ENCODE results near the gene RNASE11. TPM values are rescaled to one million over a fixed set of nuclear protein-coding genes. Genes with fewer than 3 reads are reported as not detected.
A peak's percentile ranks its signal among the peaks of the same experiment; 100 is the strongest.

The RNASE11 gene
- total RNA-seq, 1 donor from 2014 or later = not detected

DNA sequence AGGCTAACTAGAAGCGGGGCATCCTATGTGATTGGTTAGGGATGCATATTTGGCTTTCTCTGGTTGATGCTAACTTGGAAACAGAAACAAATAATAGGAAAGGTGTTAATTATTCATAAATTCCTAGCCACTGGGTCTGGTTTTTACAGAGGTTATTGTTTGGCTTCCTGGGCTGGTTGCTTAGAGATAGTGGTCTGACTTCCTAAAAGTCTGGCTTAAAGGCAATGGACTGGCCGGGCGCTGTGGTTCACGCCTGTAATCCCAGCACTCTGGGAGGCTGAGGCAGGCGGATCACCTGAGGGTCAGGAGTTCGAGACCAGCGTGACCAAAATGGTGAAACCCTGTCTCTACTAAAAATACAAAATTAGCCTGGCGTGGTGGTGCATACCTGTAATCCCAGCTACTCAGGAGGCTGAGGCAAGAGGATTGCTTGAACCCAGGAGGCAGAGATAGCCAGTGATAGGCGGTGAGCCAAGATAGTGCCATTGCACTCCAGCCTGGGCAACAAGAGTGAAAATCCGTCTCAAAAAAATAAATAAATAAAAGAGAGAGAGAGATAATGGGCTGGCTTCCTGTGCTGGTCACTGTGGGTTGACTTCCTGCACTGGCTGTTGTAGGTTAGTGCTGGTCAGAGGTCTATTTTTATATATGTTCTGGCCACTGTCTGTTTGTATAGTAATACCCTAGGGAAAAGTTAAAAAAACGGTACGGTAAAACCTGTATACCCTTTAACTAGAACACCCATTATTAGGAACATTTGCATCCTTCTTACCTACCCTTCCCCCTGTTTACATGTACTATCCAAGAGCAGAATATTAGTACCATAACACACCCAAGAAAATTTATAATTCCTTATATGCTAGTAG lies 29.6 kb upstream of the RNASE11 start:
- DNase-seq (no peak), ATAC-seq (ENCODE audit: poor library complexity) (no peak)
- intact Hi-C loops (cut with DNase I) = no loop called here

DNA sequence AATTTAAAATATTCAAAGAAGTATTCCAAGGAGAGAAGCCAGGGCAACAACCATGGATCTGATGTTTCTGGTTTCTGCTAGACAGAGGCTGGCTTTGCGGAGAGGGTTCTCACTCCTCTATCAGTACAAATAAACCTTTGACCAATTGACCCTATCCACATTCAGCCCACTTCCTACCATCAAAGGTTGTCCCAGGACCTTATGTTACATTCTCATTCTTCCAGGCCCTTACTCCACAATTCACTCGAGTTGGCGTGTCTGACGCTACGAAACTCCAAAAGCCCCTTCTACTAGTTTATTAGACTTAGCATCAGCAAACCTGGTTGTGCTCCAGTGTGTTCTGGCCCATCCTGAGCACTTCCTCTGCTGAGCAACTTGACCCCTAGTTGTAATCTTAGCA lies 28.2 kb upstream of the RNASE11 start:
- ATAC-seq (ENCODE audit: poor library complexity) = no peak
- intact Hi-C loops (cut with DNase I) = no loop called here
- DNase-seq = no peak

DNA sequence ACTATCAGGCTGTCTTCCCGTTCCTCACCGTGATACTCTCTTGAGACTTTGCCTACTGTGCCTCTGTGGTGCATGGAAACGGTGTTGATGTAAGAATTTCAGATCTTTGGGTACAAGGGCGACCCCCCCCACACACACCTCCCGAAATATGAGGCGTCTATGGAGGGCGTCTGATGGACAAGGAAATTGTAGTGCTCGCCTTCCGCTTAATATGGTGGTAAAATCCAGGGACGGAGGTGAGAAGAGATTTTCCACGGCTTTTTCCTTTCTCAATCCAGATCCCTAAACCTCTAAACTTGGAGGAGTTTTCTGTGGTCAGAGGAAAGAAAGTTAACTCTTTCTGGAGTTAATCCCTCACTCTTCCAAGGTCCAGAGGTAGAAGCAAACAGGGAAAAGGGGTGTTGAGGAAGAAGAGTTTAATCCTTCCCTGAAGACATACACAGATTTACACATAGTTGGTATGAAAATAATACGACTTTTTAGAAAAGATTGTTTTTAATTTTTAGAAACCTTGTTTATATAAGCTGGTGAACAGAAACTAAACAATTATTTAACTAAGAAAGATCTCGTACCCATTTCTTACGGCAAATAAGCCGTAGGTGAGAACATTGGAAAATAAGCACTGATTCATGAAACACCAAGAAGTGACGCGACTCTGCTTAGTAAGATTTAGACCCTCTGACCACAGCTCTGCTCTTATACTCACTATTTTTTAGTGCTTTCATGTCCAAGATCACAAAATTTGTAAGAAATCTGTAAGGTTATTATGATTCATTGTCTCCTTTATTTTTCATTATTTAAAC lies 26.4 kb upstream of the RNASE11 start:
- ATAC-seq (ENCODE audit: poor library complexity) (peak; percentile 3), DNase-seq (no peak)
- intact Hi-C loops (cut with DNase I) = loop anchor here (5.0 kb wide), 1 partner anchor 202 kb away; the partner anchor contains the start of gene TEP1

DNA sequence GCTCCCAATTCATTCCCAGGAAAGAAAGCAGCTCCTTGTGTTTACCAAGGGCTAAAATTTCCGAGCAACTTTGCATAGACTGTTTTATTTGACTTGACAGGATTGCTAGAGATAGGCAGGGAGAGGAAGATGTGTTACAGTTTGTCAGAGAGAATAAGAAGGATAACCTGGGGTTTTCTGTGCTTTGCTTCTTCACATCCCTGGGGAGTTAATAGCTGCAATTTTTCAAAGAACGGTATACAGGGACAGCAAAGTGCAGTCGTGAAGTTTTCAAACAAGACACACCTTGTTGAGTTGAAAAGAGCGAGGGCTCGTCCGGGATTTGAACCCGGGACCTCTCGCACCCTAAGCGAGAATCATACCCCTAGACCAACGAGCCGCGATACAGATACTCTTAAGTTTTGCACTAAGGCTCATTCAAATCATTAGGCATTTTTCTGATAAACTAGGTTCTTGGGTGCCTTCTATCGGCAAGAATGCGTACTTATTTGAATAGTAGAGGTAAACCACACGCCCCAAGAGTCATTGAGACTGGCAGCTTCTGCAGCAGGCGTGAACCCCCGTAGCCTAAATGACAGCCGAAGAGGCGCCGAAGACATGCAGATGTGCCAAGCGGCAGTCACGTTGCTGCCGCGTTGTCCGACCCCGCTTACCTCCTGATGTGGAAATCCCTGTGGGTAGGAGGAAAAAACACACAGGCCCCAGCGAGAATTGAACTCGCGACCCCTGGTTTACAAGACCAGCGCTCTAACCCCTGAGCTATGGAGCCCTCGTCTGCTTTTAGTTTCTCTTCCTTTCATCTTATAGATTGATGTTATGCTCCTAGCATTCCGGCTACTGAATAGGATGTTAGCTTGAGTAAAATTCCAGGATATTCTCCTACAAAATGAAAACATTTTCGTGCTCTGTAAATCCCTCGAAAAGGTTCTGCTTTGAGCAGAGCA lies 25.6 kb upstream of the RNASE11 start:
- DNase-seq (peak; percentile 83), ATAC-seq (ENCODE audit: poor library complexity) (peak; percentile 81)
- intact Hi-C loops (cut with DNase I) = loop anchor here (5.0 kb wide), 1 partner anchor 201 kb away; the partner anchor contains the start of gene TEP1

DNA sequence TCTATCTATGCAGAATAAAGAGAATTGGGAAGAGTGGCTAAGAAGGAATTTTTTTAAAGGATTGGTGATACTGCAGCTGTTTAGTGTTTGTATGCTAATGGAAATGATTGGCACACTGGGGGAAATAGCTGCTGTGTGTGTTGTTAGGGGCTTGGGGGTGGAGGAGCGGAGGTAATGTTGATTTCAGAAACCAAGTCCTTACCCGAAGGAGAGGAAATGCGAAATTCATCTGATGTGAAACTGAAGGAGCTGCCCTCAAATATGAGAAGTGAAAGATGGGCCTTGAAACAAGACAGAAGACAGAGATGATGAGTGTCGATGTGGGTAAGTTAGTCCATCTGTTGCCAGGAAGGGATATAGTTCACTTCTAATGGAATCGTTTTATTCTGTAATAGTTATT lies 24.6 kb upstream of the RNASE11 start:
- DNase-seq (no peak), ATAC-seq (ENCODE audit: poor library complexity) (no peak)
- intact Hi-C loops (cut with DNase I) = loop anchor here (5.0 kb wide), 1 partner anchor 200 kb away; the partner anchor contains the start of gene TEP1

DNA sequence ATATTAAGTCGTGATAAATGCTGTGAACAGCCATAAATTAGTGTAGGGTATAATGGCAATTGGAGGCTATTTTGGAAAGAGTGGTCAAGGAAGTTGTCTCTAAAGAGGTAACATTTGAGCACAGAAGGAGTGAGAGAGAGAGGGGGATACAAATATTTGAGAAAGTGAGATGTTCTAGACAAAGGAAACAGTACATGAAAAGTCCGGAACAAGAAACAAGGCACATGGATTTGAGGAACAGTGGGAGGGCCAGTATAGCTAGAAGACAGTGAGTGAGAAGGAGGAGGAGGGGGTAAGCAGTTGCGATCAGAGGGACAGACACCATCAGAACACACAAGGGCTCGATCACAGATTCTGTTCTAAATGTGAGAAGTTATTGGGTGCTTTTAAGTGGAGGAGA lies 23.5 kb upstream of the RNASE11 start:
- intact Hi-C loops (cut with DNase I) = loop anchor here (2.0 to 5.0 kb wide), 2 partner anchors 72 to 199 kb away; partner anchors contain the start of gene TEP1
- no peak for DNase-seq
- ATAC-seq (ENCODE audit: poor library complexity) = no peak

DNA sequence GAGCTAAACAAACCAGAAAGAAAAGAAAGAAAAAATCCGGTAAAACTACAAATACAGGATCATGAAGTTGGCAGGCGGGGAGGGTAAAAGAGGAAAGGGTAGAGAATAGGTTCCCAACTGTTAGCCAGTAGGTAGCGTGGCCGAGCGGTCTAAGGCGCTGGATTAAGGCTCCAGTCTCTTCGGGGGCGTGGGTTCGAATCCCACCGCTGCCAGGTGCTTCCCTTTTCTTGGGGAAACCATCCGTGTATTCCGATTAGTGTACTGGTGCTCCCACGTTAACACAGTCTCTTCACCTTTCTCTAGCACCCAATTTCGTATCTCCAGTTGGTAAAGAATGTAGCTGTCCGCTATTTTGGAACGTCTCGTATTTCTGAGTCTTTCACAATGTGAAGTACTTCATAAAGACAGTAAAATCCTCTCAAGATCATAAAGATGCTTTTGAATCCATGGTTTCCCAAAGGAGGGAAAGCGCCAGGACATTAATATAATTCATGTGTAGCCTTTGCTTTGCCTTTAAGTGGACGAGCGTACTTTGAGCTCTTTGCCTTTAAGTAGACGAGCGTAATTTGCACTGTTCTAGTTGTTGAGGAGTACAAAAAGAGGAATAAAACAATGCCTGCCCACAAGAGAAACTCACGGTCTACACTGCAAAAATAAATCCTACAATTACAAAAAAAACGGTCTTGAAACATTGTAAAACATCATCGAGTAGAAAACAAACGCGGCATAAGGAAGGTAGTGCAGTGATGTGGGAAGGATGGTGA lies 22.4 kb upstream of the RNASE11 start:
- intact Hi-C loops (cut with DNase I) = loop anchor here (2.0 to 5.0 kb wide), 2 partner anchors 73 to 198 kb away; partner anchors contain the start of gene TEP1
- ATAC-seq (ENCODE audit: poor library complexity) = peak; percentile 82
- peak; percentile 85 for DNase-seq

DNA sequence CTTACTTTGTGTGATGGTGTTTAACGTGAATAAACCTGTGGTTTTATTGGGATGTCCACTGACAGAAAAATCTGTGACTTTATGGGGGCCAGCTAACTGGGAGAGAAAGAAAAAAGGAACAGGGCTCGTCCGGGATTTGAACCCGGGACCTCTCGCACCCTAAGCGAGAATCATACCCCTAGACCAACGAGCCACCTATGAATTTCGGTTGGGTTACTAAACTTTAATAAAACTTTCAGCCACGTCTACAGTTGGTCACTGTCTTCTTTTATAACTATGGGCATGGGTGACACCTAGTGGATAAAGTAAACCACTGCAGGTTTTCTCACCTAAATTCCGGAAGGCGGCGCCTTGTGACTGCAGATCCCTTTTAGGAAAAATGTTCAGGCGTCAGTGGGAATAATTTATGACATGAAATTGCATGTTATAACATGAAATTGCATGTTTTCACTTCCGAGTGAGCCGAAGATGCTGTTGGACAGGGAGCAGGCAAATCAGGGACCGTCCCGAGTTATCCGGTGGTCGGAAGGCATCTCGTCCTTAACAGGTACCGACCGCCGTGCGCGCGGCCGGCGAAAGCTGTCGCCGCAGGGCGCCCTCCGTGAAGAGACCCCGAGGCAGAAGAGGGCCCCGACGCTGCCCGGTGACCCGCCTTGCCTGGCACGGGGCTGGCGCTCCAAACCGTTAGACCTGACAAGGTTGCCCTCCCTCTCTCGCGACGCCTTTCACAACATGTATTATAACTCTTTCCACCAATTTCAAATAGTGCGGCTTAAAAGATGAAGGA lies 21.6 kb upstream of the RNASE11 start:
- intact Hi-C loops (cut with DNase I) = loop anchor here (2.0 to 5.0 kb wide), 3 partner anchors 73 to 285 kb away; partner anchors contain the start of gene TEP1
- DNase-seq = peak; percentile 64
- ATAC-seq (ENCODE audit: poor library complexity) = peak; percentile 71

DNA sequence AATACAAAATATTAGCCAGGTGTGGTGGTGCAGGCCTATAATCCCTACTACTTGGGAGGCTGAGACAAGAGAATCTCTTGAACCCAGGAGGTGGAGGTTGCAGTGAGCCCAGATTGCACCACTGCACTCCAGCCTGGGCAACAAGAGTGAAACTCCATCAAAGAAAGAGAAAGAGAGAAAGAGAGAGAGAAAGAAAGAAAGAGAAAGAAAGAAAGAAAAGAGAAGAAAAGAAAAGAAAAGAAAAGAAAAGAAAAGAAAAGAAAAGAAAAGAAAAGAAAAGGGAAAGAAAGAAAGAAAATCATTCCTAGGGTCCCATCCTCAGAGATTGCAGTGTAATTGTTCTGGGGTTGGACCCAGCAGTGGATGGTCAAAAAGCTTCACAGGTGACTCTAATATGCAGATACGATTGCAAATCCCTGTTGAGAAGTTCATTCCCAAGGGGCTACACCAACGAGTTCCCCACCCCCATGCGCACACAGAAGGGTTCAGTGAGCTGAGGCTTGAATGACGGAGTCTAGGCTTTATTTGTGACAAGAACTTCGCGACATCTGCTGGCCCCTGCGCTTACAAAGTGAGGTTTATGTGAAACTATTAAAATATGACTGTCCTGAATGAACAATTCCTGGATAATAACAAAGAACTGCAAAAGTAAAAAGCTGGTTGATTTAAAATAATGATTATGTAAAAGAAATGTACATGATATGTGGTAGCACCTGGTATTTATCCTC lies 20.7 kb upstream of the RNASE11 start:
- ATAC-seq (ENCODE audit: poor library complexity) (no peak), DNase-seq (no peak)
- intact Hi-C loops (cut with DNase I) = loop anchor here (2.0 kb wide), 1 partner anchor 284 kb away; no protein-coding TSS in a partner anchor

DNA sequence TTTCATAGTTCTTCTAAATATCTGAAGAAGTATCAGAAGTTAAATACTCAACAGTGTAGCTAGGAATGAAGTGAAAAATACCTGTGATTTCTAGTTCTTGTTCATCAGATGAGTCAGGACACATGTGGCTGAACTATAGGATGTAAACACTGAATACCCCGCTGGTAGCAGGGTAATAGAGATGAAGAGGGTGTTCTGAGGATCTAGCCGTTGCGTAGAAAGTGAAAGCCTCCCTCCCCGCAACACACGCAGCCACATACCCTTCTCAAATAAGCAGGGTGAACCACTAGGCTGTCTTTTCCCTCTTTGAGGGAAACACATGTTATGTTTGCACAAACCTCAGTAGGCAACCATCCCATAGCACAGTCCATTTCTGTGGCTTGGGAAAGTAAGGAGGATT lies 19.8 kb upstream of the RNASE11 start:
- no peak for ATAC-seq (ENCODE audit: poor library complexity)
- intact Hi-C loops (cut with DNase I) = loop anchor here (2.0 kb wide), 1 partner anchor 283 kb away; no protein-coding TSS in a partner anchor
- DNase-seq = no peak

DNA sequence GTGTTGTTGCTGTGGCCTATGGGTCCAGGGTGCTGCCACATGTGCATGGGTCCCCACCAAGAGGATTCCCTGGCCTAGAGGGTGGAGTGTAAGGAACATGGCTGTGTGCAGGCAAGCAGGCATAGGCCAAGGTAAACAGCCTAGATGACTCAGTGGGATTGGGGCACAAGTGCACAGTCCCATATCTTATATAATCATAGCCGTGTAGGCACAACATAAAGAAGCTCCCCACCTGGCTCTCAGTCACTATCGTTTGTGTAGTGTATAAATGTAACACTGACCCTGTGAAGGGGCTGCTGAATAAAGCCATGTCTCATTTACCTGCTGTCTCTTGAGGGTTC lies 19.1 kb upstream of the RNASE11 start:
- intact Hi-C loops (cut with DNase I) = no loop called here
- ATAC-seq (ENCODE audit: poor library complexity) = no peak
- DNase-seq = no peak

DNA sequence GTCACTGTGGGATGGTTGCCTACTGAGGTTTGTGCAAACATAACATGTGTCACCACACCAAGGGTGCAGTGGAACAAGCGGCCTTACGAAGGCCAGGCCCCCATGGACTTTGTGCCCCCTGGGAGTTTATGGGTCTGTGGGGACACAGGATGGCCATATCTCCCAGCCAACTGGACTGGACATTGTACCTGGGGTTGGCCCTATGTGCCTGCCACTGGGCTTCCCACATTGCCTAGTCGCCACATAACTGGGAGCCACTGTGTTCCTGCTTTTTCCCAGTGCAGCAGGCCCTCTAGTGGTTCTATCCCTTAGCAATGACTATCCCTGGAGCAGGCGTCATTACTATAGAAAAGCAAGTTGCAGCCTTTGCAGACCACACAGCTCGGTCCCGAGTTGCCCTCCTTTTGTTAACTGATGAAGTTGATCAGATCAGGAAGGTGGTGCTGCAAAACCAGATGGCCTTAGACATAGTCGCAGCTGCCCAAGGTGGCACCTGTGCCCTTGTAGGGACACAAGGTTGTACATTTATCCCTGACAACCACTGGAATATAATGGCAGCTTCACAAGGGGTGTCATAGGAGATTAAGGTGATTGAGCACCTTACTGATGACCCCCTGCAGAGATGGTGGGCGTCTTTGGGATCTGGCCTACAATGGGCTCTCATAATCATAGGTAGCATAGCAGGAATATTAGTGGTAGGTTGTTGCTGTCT lies 18.5 kb upstream of the RNASE11 start:
- no peak for ATAC-seq (ENCODE audit: poor library complexity)
- no peak for DNase-seq
- intact Hi-C loops (cut with DNase I) = no loop called here

DNA sequence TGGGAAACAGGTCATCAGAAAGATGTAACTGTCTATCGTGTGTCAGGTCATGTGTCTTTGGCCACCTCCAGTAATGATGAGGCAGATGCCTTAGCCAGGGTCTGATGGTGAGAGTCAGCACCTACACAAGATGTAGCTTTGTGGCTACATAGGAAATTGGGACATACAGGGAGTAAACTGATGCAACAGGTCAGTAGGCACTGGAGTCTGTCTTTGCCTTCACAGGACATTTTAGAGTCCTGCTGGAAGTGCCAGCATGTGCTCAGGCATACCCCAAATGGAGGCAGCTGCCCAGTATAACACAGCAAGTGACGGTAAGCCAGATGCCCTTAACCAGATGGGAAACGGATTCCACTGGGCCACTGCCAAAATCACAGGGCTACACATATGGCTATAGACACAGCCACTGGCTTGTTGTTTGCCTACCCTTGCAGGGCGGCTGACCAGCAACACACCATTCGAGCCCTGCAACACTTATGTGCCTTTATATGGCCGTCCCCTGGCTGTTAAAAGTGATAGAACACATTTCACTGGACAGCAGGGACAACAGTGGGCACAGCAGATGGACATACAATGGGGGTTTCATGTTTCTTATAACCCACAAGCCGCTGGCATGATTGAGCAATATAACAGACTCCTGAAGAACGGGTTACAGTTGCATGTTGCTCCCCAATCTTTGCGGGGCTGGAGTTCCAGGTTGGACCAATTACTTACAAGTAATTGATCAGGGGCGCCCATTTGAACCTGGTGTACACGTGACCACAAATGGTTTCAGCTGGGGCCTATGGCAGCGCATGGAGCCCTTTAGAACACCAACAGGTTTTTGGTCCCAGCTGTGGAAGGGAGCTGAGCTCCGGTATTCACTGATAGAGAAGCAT lies 16.3 kb upstream of the RNASE11 start:
- DNase-seq (no peak), ATAC-seq (ENCODE audit: poor library complexity) (no peak)
- intact Hi-C loops (cut with DNase I) = no loop called here

DNA sequence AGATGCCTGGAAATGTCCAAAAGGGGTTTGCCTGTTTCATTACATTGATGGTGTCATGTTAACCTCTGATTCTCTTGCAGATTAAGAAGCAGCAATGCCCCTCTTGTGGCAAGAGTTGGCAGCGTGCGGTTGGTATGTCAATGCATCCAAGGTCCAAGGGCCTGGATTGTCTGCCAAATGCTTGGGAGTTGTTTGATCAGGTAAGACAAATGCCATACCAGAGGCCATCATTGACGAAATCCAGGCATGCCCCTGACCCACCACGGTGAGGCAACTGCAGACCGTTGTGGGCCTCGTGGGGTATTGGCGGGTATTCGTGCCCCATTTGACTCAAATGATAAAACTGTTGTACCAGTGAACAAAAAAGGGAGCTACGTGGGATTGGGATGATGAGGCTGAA lies 14.8 kb upstream of the RNASE11 start:
- ATAC-seq (ENCODE audit: poor library complexity) = no peak
- no peak for DNase-seq
- intact Hi-C loops (cut with DNase I) = no loop called here

DNA sequence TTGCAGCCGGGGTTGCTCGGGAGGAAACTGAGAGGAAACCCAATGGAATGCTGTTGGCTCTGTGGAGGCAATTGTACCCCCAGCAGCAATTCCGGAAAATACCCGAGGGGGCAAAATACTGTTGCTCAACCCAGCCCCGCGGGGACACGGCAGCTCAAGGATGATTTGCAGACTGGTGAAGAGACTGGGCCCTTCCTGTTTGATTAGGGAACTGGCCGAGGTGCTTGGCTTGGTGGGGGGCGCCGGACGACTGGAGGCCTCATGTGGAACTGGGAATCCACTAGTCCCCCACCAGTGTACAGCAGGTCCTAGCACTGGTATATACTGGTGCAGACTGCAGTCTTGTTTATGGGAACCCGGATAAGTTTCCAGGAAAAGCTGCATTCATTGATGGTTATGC lies 13.7 kb upstream of the RNASE11 start:
- ATAC-seq (ENCODE audit: poor library complexity) (no peak), DNase-seq (no peak)
- intact Hi-C loops (cut with DNase I) = no loop called here

Measured in Right ventricle myocardium superior (tissue), 1 donor.